ENCODE measurements around the gene CRB2.

CRB2 gene

GRCh38 chr9:123346826-123347225, 9.2 kb upstream of the CRB2 start:
- DNase-seq: no peak

GRCh38 chr9:123347289-123348060, 8.5 kb upstream of the CRB2 start:
- DNase-seq: peak in 1 of 56 donors; percentile 13

- DNase-seq: no peak
Measured at GRCh38 chr9:123348317-123348992, 7.5 kb upstream of the CRB2 start.

- DNase-seq: no peak
Measured at GRCh38 chr9:123349033-123349432, 7.0 kb upstream of the CRB2 start.

GRCh38 chr9:123349691-123350480, 6.1 kb upstream of the CRB2 start:
- peak in 34 of 56 donors; percentile 16 to 76 (median 38) for DNase-seq

GRCh38 chr9:123350590-123351310, 5.2 kb upstream of the CRB2 start:
- no peak for DNase-seq

- no peak for DNase-seq
Measured at GRCh38 chr9:123353041-123353440, 3.0 kb upstream of the CRB2 start.

- peak in 48 of 56 donors; percentile 22 to 85 (median 58) for DNase-seq
Measured at GRCh38 chr9:123353984-123354591, 1.9 kb upstream of the CRB2 start.

- DNase-seq: peak in 10 of 56 donors; percentile 17 to 56 (median 36)
Measured at GRCh38 chr9:123354806-123355508, 1.0 kb upstream of the CRB2 start.

GRCh38 chr9:123356851-123357742, 1.1 kb downstream of the CRB2 start:
- DNase-seq: peak in 20 of 56 donors; percentile 20 to 70 (median 36)

- DNase-seq: peak in 1 of 56 donors; percentile 40
Measured at GRCh38 chr9:123357743-123358059, 1.7 kb downstream of the CRB2 start.

GRCh38 chr9:123358181-123358905, 2.3 kb downstream of the CRB2 start:
- DNase-seq: peak in 54 of 56 donors; percentile 19 to 92 (median 75)

GRCh38 chr9:123359106-123359505, 3.1 kb downstream of the CRB2 start:
- no peak for DNase-seq

- DNase-seq: no peak
Measured at GRCh38 chr9:123359546-123359945, 3.5 kb downstream of the CRB2 start.

- peak in 12 of 56 donors; percentile 12 to 72 (median 32) for DNase-seq
Measured at GRCh38 chr9:123360161-123361085, 4.4 kb downstream of the CRB2 start.

- DNase-seq: no peak
Measured at GRCh38 chr9:123361086-123361730, 5.2 kb downstream of the CRB2 start.

Data from nucleus accumbens (tissue), 56 donors.